HFFc6 (cell line): Measurements from ENCODE around the gene MELK. TPM values are rescaled to one million over a fixed set of nuclear protein-coding genes. Genes with fewer than 3 reads are reported as not detected.

Experiments used
- DNase-seq: peaks from one replicate; pipeline ENCODE4 v3.0.0-alpha.2; 2018
- H3K27ac Mint-ChIP-seq: 2 replicates; pipeline ENCODE4 v1.8.0; 2020; ENCODE audit warnings: mild to moderate bottlenecking, mixed read lengths
- H3K27me3 Mint-ChIP-seq: 2 replicates; pipeline ENCODE4 v1.8.0; 2021; ENCODE audit warnings: mild to moderate bottlenecking, moderate library complexity, mixed read lengths; ENCODE audit not compliant: insufficient read depth
- H3K36me3 Mint-ChIP-seq: 2 replicates; pipeline ENCODE4 v1.8.0; 2021; ENCODE audit warnings: low read depth, mixed read lengths
- H3K4me1 Mint-ChIP-seq: 2 replicates; pipeline ENCODE4 v1.8.0; 2020; ENCODE audit warnings: low read depth, mixed read lengths
- H3K4me3 Mint-ChIP-seq: 2 replicates; pipeline ENCODE4 v1.8.0; 2020; ENCODE audit warnings: mild to moderate bottlenecking, moderate library complexity, mixed read lengths
- H3K9me3 Mint-ChIP-seq: 2 replicates; pipeline ENCODE4 v1.8.0; 2020; ENCODE audit warnings: mild to moderate bottlenecking, mixed read lengths
- total RNA-seq, 6 experiments: library from RNA; stranded (reverse); fragmentation: NEBNext Ultra II Directional; extraction: Animal tissue kit (Norgen Biotek cat#: 25700); gene quantifications; 2 replicates in 1 of 6; 3 replicates in 5 of 6; pipeline ENCODE4 v1.2.3, GENCODE V29; 2021
- TF ChIP-seq, protein P1 (sequence below): fragments of 200-600 bp; sonication (generic); IDR thresholded peaks from 2 replicates; pipeline ENCODE4 v1.5.0; 2021; ENCODE audit warnings: antibody characterized with exemption, mild to moderate bottlenecking

Gene MELK
- total RNA-seq, 6 experiments from 2014 or later, result 16.6 to 40.5 (median 35.6) TPM

- TF ChIP-seq, protein P1, sequence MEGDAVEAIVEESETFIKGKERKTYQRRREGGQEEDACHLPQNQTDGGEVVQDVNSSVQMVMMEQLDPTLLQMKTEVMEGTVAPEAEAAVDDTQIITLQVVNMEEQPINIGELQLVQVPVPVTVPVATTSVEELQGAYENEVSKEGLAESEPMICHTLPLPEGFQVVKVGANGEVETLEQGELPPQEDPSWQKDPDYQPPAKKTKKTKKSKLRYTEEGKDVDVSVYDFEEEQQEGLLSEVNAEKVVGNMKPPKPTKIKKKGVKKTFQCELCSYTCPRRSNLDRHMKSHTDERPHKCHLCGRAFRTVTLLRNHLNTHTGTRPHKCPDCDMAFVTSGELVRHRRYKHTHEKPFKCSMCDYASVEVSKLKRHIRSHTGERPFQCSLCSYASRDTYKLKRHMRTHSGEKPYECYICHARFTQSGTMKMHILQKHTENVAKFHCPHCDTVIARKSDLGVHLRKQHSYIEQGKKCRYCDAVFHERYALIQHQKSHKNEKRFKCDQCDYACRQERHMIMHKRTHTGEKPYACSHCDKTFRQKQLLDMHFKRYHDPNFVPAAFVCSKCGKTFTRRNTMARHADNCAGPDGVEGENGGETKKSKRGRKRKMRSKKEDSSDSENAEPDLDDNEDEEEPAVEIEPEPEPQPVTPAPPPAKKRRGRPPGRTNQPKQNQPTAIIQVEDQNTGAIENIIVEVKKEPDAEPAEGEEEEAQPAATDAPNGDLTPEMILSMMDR, result no peak
- no peak overlapping the region for H3K4me3 Mint-ChIP-seq
- no peaks in the 10 kb centered on the region for H3K9me3 Mint-ChIP-seq
- no peaks in the 10 kb centered on the region for H3K36me3 Mint-ChIP-seq
- DNase-seq, result peak; percentile 31
- peaks cover 32% of the 10 kb centered on the region for H3K27me3 Mint-ChIP-seq
- H3K27ac Mint-ChIP-seq, result no peak overlapping the region
- peaks cover 23% of the 10 kb centered on the region for H3K4me1 Mint-ChIP-seq
Measured at GRCh38 chr9:36717276-36717675, 144.6 kb downstream of the MELK start.

DNA sequence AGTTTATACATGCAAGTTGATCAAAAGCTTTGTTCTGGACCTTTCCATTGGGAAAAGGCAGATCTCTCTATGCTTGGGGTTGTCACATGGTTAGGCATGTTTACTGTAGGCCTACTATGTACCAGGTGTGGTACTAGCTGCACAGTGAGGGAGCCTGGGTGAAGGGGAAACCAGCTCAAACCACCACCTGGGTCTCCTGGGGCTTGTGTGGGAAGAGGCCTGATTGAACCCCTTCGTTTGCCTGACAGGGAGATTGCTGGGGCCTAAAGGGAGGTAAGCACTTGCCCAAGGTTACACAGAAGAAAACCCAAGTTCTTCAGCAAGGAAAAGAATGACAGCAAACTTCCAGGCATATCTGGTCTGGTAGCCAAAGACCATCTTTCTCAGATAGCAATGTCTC lies 145.9 kb downstream of the MELK start:
- Mint-ChIP-seq H3K36me3 (no peaks in the 10 kb centered on the region), H3K9me3 (no peaks in the 10 kb centered on the region), H3K27me3 (peaks cover 30% of the 10 kb centered on the region), H3K4me3 (no peak overlapping the region), H3K4me1 (peaks cover 31% of the 10 kb centered on the region), H3K27ac (no peak overlapping the region)
- TF ChIP-seq, protein P1, result no peak
- no peak for DNase-seq

- Mint-ChIP-seq H3K27ac (no peak overlapping the region), H3K36me3 (no peaks in the 10 kb centered on the region), H3K9me3 (no peaks in the 10 kb centered on the region), H3K4me1 (peaks cover 28% of the 10 kb centered on the region), H3K27me3 (peaks cover 30% of the 10 kb centered on the region), H3K4me3 (no peak overlapping the region)
- no peak for DNase-seq
- TF ChIP-seq, protein P1, result no peak
Measured at GRCh38 chr9:36720043-36720442, 147.3 kb downstream of the MELK start.

DNA sequence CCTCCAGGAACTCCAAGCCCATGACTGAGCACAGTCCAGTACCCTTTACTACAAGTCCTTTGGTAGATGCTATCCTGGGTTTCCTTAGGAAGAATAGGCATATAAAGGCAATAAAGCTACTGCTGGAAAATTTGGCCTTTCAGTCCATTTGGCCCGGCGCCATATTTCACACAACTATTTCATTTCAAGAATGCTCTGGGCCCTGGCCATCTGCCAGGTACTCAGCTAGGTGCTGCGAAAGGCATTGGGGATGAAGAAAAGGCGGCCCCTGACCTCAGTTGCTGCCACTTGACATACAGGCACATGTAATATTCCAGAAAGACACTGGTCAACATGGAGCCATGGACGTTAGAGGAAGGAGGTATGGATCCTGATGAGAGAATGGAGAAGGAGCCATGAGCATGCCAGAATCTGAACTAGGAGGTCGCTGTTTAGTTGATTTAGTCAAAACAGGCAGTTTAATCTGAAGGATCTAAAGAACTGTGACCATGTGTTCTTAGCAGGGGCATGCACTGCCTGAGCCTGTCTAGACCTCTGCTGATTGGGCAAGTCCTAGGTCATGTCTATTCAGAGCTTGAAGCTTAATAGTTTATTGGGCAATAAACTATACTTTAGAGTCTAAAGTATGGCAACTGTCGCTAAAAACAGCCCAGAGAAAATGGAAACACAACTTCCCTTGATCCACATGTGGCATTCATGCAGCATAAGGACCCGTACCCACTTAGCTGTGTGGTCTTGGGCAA lies 149.3 kb downstream of the MELK start:
- Mint-ChIP-seq H3K27me3 (peaks cover 26% of the 10 kb centered on the region), H3K36me3 (no peaks in the 10 kb centered on the region), H3K27ac (no peak overlapping the region), H3K9me3 (no peaks in the 10 kb centered on the region), H3K4me3 (no peak overlapping the region), H3K4me1 (peaks cover 14% of the 10 kb centered on the region)
- DNase-seq, result no peak
- TF ChIP-seq, protein P1, result no peak

DNA sequence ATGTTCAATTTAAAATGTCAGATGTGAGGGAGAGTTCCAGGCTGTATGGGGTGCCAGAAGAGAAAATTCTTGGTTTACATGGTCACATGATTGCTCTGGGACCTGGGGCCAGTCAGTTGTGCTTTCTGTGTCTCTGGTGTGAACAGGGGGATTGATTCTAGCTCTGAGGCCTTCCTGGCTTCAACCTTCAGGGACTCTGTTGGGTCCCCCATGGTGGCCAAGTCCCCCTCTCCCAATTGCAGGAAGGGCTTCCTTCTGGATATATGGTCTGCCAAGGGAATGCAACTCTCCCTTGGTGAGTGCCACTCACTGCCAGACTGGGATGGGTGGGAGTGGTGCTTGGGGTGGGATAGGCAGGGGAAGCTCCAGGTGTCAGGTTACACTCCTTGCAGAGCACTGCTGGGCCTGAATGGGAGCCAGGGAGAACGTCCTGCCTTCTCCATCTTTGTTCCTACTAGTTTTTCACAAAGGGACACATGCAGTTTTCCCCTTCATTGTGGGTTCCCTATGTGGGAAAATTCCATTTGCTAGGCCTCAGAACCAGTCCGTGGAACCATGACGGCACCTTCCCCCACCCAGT lies 153.2 kb downstream of the MELK start:
- Mint-ChIP-seq H3K27me3 (peaks cover 16% of the 10 kb centered on the region), H3K4me1 (peaks cover 8% of the 10 kb centered on the region), H3K9me3 (no peaks in the 10 kb centered on the region), H3K4me3 (no peak overlapping the region), H3K27ac (no peak overlapping the region), H3K36me3 (no peaks in the 10 kb centered on the region)
- TF ChIP-seq, protein P1, result no peak
- no peak for DNase-seq

Other genes with a start within 250 kb of the MELK start
- 10 to 100 TPM; 14.5 to 18.8 (median 17.5) TPM for gene RNF38, start 172.6 kb upstream of the MELK start, total RNA-seq